Activated T-helper 1 cell treated with Interleukin-2 at 50 U/mL for 16 hours (primary cell): ENCODE measurements around the gene ASB12.
"Not testable (repeated sequence)": the region's sequence is repeated elsewhere in the genome, so short reads cannot be mapped to it uniquely, and the experiment has no call there.

Source experiments
- DNase-seq: peaks from one replicate; pipeline ENCODE4 v3.0.0-alpha.2; 2020; ENCODE audit warnings: low read depth

ASB12 gene

GRCh38 chrX:64230123-64230970 lies at the start of gene ASB12:
ASB12 (minus strand) TSS chrX:64230607; CDS start chrX:64225650, 4,957 bp downstream.
- DNase-seq = no peak

GRCh38 chrX:64265265-64265664 lies 34.9 kb upstream of the ASB12 start:
- DNase-seq = no peak

GRCh38 chrX:64229154-64229553 lies 1.3 kb downstream of the ASB12 start:
- DNase-seq = no peak

GRCh38 chrX:64218023-64218422 lies 12.4 kb downstream of the ASB12 start:
- no peak for DNase-seq

- DNase-seq = not testable (repeated sequence)
Observed at GRCh38 chrX:64213989-64214388, 16.4 kb downstream of the ASB12 start.

GRCh38 chrX:64206556-64207162 lies 23.7 kb downstream of the ASB12 start:
- no peak for DNase-seq

- peak; percentile 74 for DNase-seq
Observed at GRCh38 chrX:64205735-64206501, 24.5 kb downstream of the ASB12 start.

GRCh38 chrX:64205441-64205734 lies 25.0 kb downstream of the ASB12 start, which contains the start of gene AMER1:
AMER1 (minus strand) TSS chrX:64205708; CDS start chrX:64193286, 12,422 bp downstream.
- no peak for DNase-seq

- DNase-seq = no peak
Observed at GRCh38 chrX:64204701-64205440, 25.5 kb downstream of the ASB12 start.

- DNase-seq = no peak
Observed at GRCh38 chrX:64204252-64204651, 26.2 kb downstream of the ASB12 start.

GRCh38 chrX:64202808-64203325 lies 27.5 kb downstream of the ASB12 start:
- DNase-seq = no peak

- no peak for DNase-seq
Observed at GRCh38 chrX:64198036-64198435, 32.4 kb downstream of the ASB12 start.

GRCh38 chrX:64196606-64197005 lies 33.8 kb downstream of the ASB12 start:
- no peak for DNase-seq

- DNase-seq = no peak
Observed at GRCh38 chrX:64195862-64196261, 34.5 kb downstream of the ASB12 start.

- no peak for DNase-seq
Observed at GRCh38 chrX:64192673-64193072, 37.7 kb downstream of the ASB12 start.

- no peak for DNase-seq
Observed at GRCh38 chrX:64192040-64192439, 38.4 kb downstream of the ASB12 start.

- no peak for DNase-seq
Observed at GRCh38 chrX:64191281-64192010, 39.0 kb downstream of the ASB12 start.

GRCh38 chrX:64190136-64190740 lies 40.2 kb downstream of the ASB12 start:
- DNase-seq = no peak

- DNase-seq = no peak
Observed at GRCh38 chrX:64188901-64189300, 41.5 kb downstream of the ASB12 start.

GRCh38 chrX:64187762-64188150 lies 42.7 kb downstream of the ASB12 start:
- no peak for DNase-seq
